ENCODE data around the gene PYDC1.

PYDC1 gene

GRCh38 chr16:31224092-31224955 is 7.4 kb upstream of the PYDC1 start:
- no peak for TF ChIP-seq CTCF (IDR thresholded peaks at IDR 0.05; ENCODE audit: insufficient read depth, low read length, missing control alignments)
- ChIA-PET CTCF (no interaction called here), POLR2A (no interaction called here)
- no peak overlapping the region for H3K4me3 ChIP-seq (ENCODE audit: low read depth, low read length)
- no peak for DNase-seq (ENCODE audit: low read depth, low spot score)

GRCh38 chr16:31223044-31223443 is 6.1 kb upstream of the PYDC1 start:
- CTCF ChIA-PET = no interaction called here
- H3K4me3 ChIP-seq (ENCODE audit: low read depth, low read length) = no peak overlapping the region
- no peak for DNase-seq (ENCODE audit: low read depth, low spot score)
- POLR2A ChIA-PET = no interaction called here
- TF ChIP-seq CTCF (IDR thresholded peaks at IDR 0.05; ENCODE audit: insufficient read depth, low read length, missing control alignments) = no peak

GRCh38 chr16:31221357-31222160 is 4.6 kb upstream of the PYDC1 start:
- no peak overlapping the region for H3K4me3 ChIP-seq (ENCODE audit: low read depth, low read length)
- POLR2A ChIA-PET = no interaction called here
- CTCF ChIA-PET = no interaction called here
- TF ChIP-seq CTCF (IDR thresholded peaks at IDR 0.05; ENCODE audit: insufficient read depth, low read length, missing control alignments) = no peak
- DNase-seq (ENCODE audit: low read depth, low spot score) = no peak

- DNase-seq (ENCODE audit: low read depth, low spot score) = no peak
- no peak for TF ChIP-seq CTCF (IDR thresholded peaks at IDR 0.05; ENCODE audit: insufficient read depth, low read length, missing control alignments)
- ChIA-PET POLR2A (no interaction called here), CTCF (no interaction called here)
- H3K4me3 ChIP-seq (ENCODE audit: low read depth, low read length) = no peak overlapping the region
Measured at GRCh38 chr16:31219154-31219741, 2.3 kb upstream of the PYDC1 start.

- H3K4me3 ChIP-seq (ENCODE audit: low read depth, low read length) = no peak overlapping the region
- POLR2A ChIA-PET = no interaction called here
- no peak for DNase-seq (ENCODE audit: low read depth, low spot score)
- no peak for TF ChIP-seq CTCF (IDR thresholded peaks at IDR 0.05; ENCODE audit: insufficient read depth, low read length, missing control alignments)
- CTCF ChIA-PET = interaction anchor here (1.2 kb wide), 1 partner anchor 75 kb away, joined by 4 read pairs; no protein-coding TSS in a partner anchor
Measured at GRCh38 chr16:31217136-31217530, 198 bp upstream of the PYDC1 start.
